Endothelial cell of umbilical vein (primary cell): ENCODE data around the gene SCAP. TPM values are rescaled to one million over a fixed set of nuclear protein-coding genes. Genes with fewer than 3 reads are reported as not detected.

Experiments used
- BruUV-seq: library from RNA; stranded (reverse); fragments of 400-500 nt; replicated peaks from 2 replicates; lab custom pipeline; 2021; lab: Mats Ljungman, UMichigan
- CTCF ChIA-PET: fragments of 300-600, 350-600 bp; sonication (Branson Sonifier 250); formaldehyde crosslinking; loops from one replicate; lab custom pipeline; 2021; ENCODE audit warnings: antibody characterized with exemption, inconsistent platforms; lab: Charles Lee
- POLR2A ChIA-PET: fragments of 300-600, 350-600 bp; sonication (Branson Sonifier 250); formaldehyde crosslinking; loops from one replicate; lab custom pipeline; 2021; ENCODE audit warnings: antibody characterized with exemption, inconsistent platforms; lab: Charles Lee
- DNase-seq: peaks from one replicate; pipeline ENCODE4 v3.0.0-alpha.2; 2011; ENCODE audit warnings: low read depth, low spot score
- FAIRE-seq: peaks from 2 replicates; lab custom pipeline; 2011; peaks lifted over from hg19 to GRCh38; lab: Jason Lieb, UNC
- H2AFZ ChIP-seq: 2 replicates; pipeline ENCODE4 v1.6.0; 2012; ENCODE audit warnings: low read depth, low read length, control low read depth, inconsistent platforms
- H3K27ac ChIP-seq: 2 replicates; pipeline ENCODE4 v1.5.1; 2011; ENCODE audit warnings: low read depth, mild to moderate bottlenecking, control low read depth, low read length, moderate library complexity; ENCODE audit not compliant: insufficient read depth
- H3K27me3 ChIP-seq, 2 experiments: 2 replicates each; pipeline versions ENCODE4 v1.6.0 to v1.6.1; 2011; ENCODE audit warnings: low read length in 2 of 2, mixed read lengths in 1 of 2; ENCODE audit not compliant: control insufficient read depth in 2 of 2, insufficient read depth in 2 of 2
- H3K36me3 ChIP-seq, 2 experiments: 2 replicates in 1 of 2; 3 replicates in 1 of 2; pipeline ENCODE4 v1.5.1; 2011; ENCODE audit warnings: low read length in 2 of 2, mild to moderate bottlenecking in 1 of 2, moderate library complexity in 1 of 2; ENCODE audit not compliant: control insufficient read depth in 2 of 2, insufficient read depth in 2 of 2; ENCODE audit errors: extremely low read depth in 1 of 2
- H3K4me1 ChIP-seq: 3 replicates; pipeline ENCODE4 v1.5.1; 2011; ENCODE audit warnings: mild to moderate bottlenecking, low read length; ENCODE audit not compliant: control insufficient read depth, insufficient read depth; ENCODE audit errors: extremely low read depth
- H3K4me2 ChIP-seq: 2 replicates; pipeline ENCODE4 v1.6.1; 2011; ENCODE audit warnings: low read length, control low read depth, mixed read lengths; ENCODE audit not compliant: insufficient read depth
- H3K4me3 ChIP-seq, 3 experiments: fragments of 200-600 bp in 1 of 3; sonication (generic), shearing (Covaris generic) in 1 of 3; replicated peaks in 1 of 3; 2 replicates each; pipeline ENCODE4 v1.5.1; 2011 to 2016; ENCODE audit warnings: control low read depth in 3 of 3, low read length in 3 of 3, mild to moderate bottlenecking in 2 of 3, inconsistent platforms in 1 of 3, low read depth in 1 of 3, moderate library complexity in 1 of 3; ENCODE audit not compliant: insufficient read depth in 1 of 3
- H3K79me2 ChIP-seq: 2 replicates; pipeline ENCODE4 v1.6.0; 2012; ENCODE audit warnings: low read length, inconsistent platforms; ENCODE audit not compliant: control insufficient read depth, insufficient read depth
- H3K9ac ChIP-seq: replicated peaks from 2 replicates; pipeline ENCODE3; 2011; ENCODE audit warnings: low read length, control low read depth; ENCODE audit not compliant: insufficient read depth; ENCODE audit errors: extremely low read depth
- H3K9me1 ChIP-seq: replicated peaks from 3 replicates; pipeline ENCODE4 v1.6.0; 2011; ENCODE audit warnings: mild to moderate bottlenecking, low read length; ENCODE audit not compliant: control insufficient read depth, insufficient read depth; ENCODE audit errors: extremely low read depth
- H3K9me3 ChIP-seq: replicated peaks from 2 replicates; pipeline ENCODE4 v1.5.1; 2012; ENCODE audit warnings: low read length, inconsistent platforms; ENCODE audit not compliant: control insufficient read depth, insufficient read depth
- H4K20me1 ChIP-seq: replicated peaks from 2 replicates; pipeline ENCODE3; 2011; ENCODE audit warnings: mild to moderate bottlenecking, low read length; ENCODE audit not compliant: control insufficient read depth, insufficient read depth; ENCODE audit errors: extremely low read depth
- EZH2 ChIP-seq: IDR thresholded peaks from 2 replicates; pipeline ENCODE4 v1.6.1; 2012; ENCODE audit warnings: borderline replicate concordance, low read depth, mild to moderate bottlenecking, moderate library complexity, low read length, inconsistent platforms; ENCODE audit not compliant: severe bottlenecking
- FOS ChIP-seq: IDR thresholded peaks from 2 replicates; pipeline ENCODE4 v1.6.1; 2011; ENCODE audit warnings: mild to moderate bottlenecking, low read length, moderate library complexity, borderline replicate concordance; ENCODE audit not compliant: insufficient read depth
- GATA2 ChIP-seq: IDR thresholded peaks from 2 replicates; pipeline ENCODE4 v1.7.0; 2011; ENCODE audit warnings: low read depth, mild to moderate bottlenecking, moderate library complexity, mixed read lengths, low read length; ENCODE audit not compliant: insufficient read length, insufficient read depth
- JUN ChIP-seq: IDR thresholded peaks from 2 replicates; pipeline ENCODE4 v1.6.1; 2011; ENCODE audit warnings: borderline replicate concordance, low read depth; ENCODE audit not compliant: insufficient read length, insufficient read depth
- MAX ChIP-seq: IDR thresholded peaks from 2 replicates; pipeline ENCODE4 v1.6.1; 2011; ENCODE audit not compliant: insufficient read depth, insufficient read length
- MYC ChIP-seq: IDR thresholded peaks from one replicate; pipeline ENCODE4 v1.6.1; 2011; ENCODE audit warnings: mild to moderate bottlenecking, low read depth, low read length
- POLR2A ChIP-seq: IDR thresholded peaks from 2 replicates; pipeline ENCODE4 v1.6.1; 2012; ENCODE audit warnings: low read depth, mild to moderate bottlenecking, control low read depth, low read length
- POLR2AphosphoS5 ChIP-seq: IDR thresholded peaks from 2 replicates; pipeline ENCODE4 v1.6.1; 2012; ENCODE audit warnings: low read depth, mild to moderate bottlenecking, control low read depth, low read length, moderate library complexity; ENCODE audit not compliant: insufficient read depth
- dilution Hi-C: fragments of 300-500 bp; cut with MboI; formaldehyde crosslinking; loops from one replicate; pipeline ENCODE4 v1.15.0; 2019; ENCODE audit warnings: low sequenced_read_pairs; ENCODE audit not compliant: extremely low pct_ligation_motif_present
- intact Hi-C: fragments of 100-400 bp; cut with micrococcal nuclease; formaldehyde crosslinking; loops from one replicate; pipeline ENCODE4 v1.10.0; 2022
- polyA plus RNA-seq, 4 experiments: library from polyadenylated mRNA; depleted of rRNA in 3 of 4; stranded (reverse) in 3 of 4; unstranded in 1 of 4; fragments of >200 nt; gene quantifications; 2 replicates each; pipeline versions ENCODE4 v1.2.1 to v1.2.3, GENCODE V29; 2011 to 2012; ENCODE audit warnings: missing spikeins in 1 of 4
- total RNA-seq: library from RNA; stranded (reverse); gene quantifications from 2 replicates; pipeline ENCODE4 v1.2.3, GENCODE V29; 2021
- TF ChIP-seq, protein P1 (sequence below), 2 donors: IDR thresholded peaks; 1 replicate in 1 of 2; 2 replicates in 1 of 2; pipeline ENCODE4 v1.5.1; 2011; ENCODE audit warnings: low read length in 2 of 2, mild to moderate bottlenecking in 2 of 2, moderate library complexity in 2 of 2, control low read depth in 1 of 2, inconsistent platforms in 1 of 2, low read depth in 1 of 2; ENCODE audit not compliant: insufficient read depth in 1 of 2; ENCODE audit errors: extremely low read depth in 1 of 2

Gene SCAP
- total and polyA plus RNA-seq, 2 donors (not counting 3 experiments of a cell fraction or from before 2014, with no cell fraction given): 34.7 to 59.0 TPM

DNA sequence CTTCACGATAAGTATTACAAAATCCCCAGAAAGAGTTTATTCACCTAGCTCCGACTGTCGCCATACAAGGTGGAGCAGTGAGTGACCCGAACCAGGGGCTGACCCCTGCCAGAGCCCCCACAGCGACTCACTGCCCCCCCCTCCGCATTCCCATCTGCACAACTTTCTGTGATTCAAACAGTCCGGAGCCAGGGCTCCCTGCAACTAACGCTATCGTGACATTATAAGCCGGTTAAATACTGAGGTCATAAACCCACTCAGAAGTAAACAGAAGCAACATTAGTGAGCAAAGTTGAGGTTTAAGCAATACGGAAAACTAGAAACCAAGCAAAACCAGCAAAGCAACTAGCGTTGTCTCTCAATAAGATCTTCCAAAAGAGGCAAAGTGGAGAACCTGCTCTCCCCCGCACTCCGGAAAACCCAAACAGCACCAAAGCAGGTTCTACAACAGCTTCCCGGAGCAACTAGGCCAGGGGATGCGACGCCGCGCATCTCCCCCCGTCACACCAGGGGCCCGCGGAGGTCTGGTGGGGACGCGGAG lies 642 bp downstream of the SCAP start:
- no peaks in the 10 kb centered on the region for H3K36me3 ChIP-seq
- no peak overlapping the region for H3K27ac ChIP-seq
- H4K20me1 ChIP-seq: no peaks in the 10 kb centered on the region
- dilution Hi-C loops: no loop called here
- H3K27me3 ChIP-seq: no peaks in the 10 kb centered on the region
- CTCF ChIA-PET: interaction anchor here (0.6 to 4.9 kb wide), 6 partner anchors 10 to 53 kb away, joined by 3 to 79 read pairs (median 4); no protein-coding TSS in a partner anchor
- POLR2A ChIA-PET: no interaction called here
- H3K79me2 ChIP-seq: peaks cover 24% of the 10 kb centered on the region
- H3K9me1 ChIP-seq: no peaks in the 10 kb centered on the region
- DNase-seq: peak; percentile 63
- H3K9me3 ChIP-seq: no peaks in the 10 kb centered on the region
- TF ChIP-seq POLR2A (no peak), FOS (no peak), JUN (no peak), POLR2AphosphoS5 (no peak), GATA2 (no peak), MYC (no peak), EZH2 (no peak), MAX (no peak)
- TF ChIP-seq, protein P1, sequence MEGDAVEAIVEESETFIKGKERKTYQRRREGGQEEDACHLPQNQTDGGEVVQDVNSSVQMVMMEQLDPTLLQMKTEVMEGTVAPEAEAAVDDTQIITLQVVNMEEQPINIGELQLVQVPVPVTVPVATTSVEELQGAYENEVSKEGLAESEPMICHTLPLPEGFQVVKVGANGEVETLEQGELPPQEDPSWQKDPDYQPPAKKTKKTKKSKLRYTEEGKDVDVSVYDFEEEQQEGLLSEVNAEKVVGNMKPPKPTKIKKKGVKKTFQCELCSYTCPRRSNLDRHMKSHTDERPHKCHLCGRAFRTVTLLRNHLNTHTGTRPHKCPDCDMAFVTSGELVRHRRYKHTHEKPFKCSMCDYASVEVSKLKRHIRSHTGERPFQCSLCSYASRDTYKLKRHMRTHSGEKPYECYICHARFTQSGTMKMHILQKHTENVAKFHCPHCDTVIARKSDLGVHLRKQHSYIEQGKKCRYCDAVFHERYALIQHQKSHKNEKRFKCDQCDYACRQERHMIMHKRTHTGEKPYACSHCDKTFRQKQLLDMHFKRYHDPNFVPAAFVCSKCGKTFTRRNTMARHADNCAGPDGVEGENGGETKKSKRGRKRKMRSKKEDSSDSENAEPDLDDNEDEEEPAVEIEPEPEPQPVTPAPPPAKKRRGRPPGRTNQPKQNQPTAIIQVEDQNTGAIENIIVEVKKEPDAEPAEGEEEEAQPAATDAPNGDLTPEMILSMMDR (IDR thresholded peaks at IDR 0.05; ENCODE audit: extremely low read depth in 1 of 2, insufficient read depth in 1 of 2, low read depth in 1 of 2, low read length in 2 of 2): no peak
- peak overlapping the region; percentile 81 for H3K4me2 ChIP-seq
- FAIRE-seq: peak; percentile 78
- peak overlapping the region; percentile 60 to 83 (median 82) for H3K4me3 ChIP-seq
- BruUV-seq: no TSS peak
- intact Hi-C loops: loop anchor here (1.0 to 2.0 kb wide), 2 partner anchors 54 to 310 kb away; partner anchors contain the start of gene SETD2
- peak overlapping the region; percentile 22 for H3K9ac ChIP-seq
- no peaks in the 10 kb centered on the region for H3K4me1 ChIP-seq
- peak overlapping the region; percentile 57 for H2AFZ ChIP-seq
